B cell (primary cell): ENCODE results near the gene SH3BGRL3. TPM values are rescaled to one million over a fixed set of nuclear protein-coding genes. Genes with fewer than 3 reads are reported as not detected.
A peak's percentile ranks its signal among the peaks of the same experiment; 100 is the strongest.

Experiments used
- ATAC-seq: fragments of 200-7000 bp; cut with Tn5 transposase; one replicate; pipeline ENCODE4 v1.10.0; 2021; ENCODE audit warnings: low read depth, mild to moderate bottlenecking, moderate number of reproducible peaks, moderate library complexity
- CTCF ChIA-PET: fragments of 350-600 bp; sonication (Branson Sonifier 250); formaldehyde crosslinking; loops from one replicate; lab custom pipeline; 2021; ENCODE audit warnings: antibody characterized with exemption, inconsistent platforms; lab: Charles Lee
- POLR2A ChIA-PET: fragments of 350-600 bp; sonication (Branson Sonifier 250); formaldehyde crosslinking; loops from one replicate; lab custom pipeline; 2021; ENCODE audit warnings: antibody characterized with exemption; lab: Charles Lee
- DNase-seq: peaks from one replicate; pipeline ENCODE4 v3.0.0; 2013
- H2AFZ ChIP-seq: 2 replicates; pipeline ENCODE4 v1.6.1; 2012; ENCODE audit warnings: mild to moderate bottlenecking, low read depth, low read length; ENCODE audit not compliant: insufficient read depth, poor library complexity, severe bottlenecking
- H3K27ac ChIP-seq, 2 donors: 1 replicate in 1 of 2; 2 replicates in 1 of 2; pipeline ENCODE4 v1.5.1; 2012 to 2013; ENCODE audit warnings: low read length in 2 of 2, mild to moderate bottlenecking in 2 of 2, moderate library complexity in 1 of 2
- H3K27me3 ChIP-seq, 4 experiments: fragments of 200-600 bp in 1 of 4; sonication (generic) in 1 of 4; replicated peaks in 1 of 4; 1 replicate in 2 of 4; 2 replicates in 2 of 4; pipeline versions ENCODE4 v1.6.1 to v1.7.0; 2013 to 2016; ENCODE audit warnings: low read length in 3 of 4, mild to moderate bottlenecking in 2 of 4, mixed read lengths in 1 of 4, moderate library complexity in 1 of 4; ENCODE audit not compliant: insufficient read depth in 4 of 4, control insufficient read depth in 3 of 4; ENCODE audit errors: control extremely low read depth in 1 of 4
- H3K36me3 ChIP-seq, 2 experiments: replicated peaks in 1 of 2; 1 replicate in 1 of 2; 2 replicates in 1 of 2; pipeline versions ENCODE4 v1.6.1 to v1.7.1; 2013; ENCODE audit warnings: low read length in 1 of 2; ENCODE audit not compliant: insufficient read depth in 2 of 2, control insufficient read depth in 1 of 2; ENCODE audit errors: control extremely low read depth in 1 of 2, extremely low read depth in 1 of 2
- H3K4me1 ChIP-seq, 2 donors: fragments of 200-600 bp in 1 of 2; sonication (generic) in 1 of 2; 1 replicate in 1 of 2; 2 replicates in 1 of 2; pipeline versions ENCODE4 v1.5.1 to v1.6.1; 2013 to 2017; ENCODE audit warnings: low read length in 2 of 2; ENCODE audit not compliant: control insufficient read depth in 2 of 2, insufficient read depth in 2 of 2
- H3K4me2 ChIP-seq: replicated peaks from 2 replicates; pipeline ENCODE3; 2012; ENCODE audit warnings: mild to moderate bottlenecking, low read depth, low read length; ENCODE audit not compliant: poor library complexity, severe bottlenecking
- H3K4me3 ChIP-seq, 5 experiments: fragments of 200-600 bp in 1 of 5; sonication (generic) in 1 of 5; 1 replicate in 3 of 5; 2 replicates in 2 of 5; pipeline versions ENCODE4 v1.5.1 to v1.7.0; 2011 to 2016; ENCODE audit warnings: low read length in 4 of 5, mild to moderate bottlenecking in 4 of 5, low read depth in 2 of 5, control low read depth in 1 of 5, moderate library complexity in 1 of 5; ENCODE audit not compliant: insufficient read depth in 1 of 5; ENCODE audit errors: control extremely low read depth in 1 of 5, extremely low read depth in 1 of 5
- H3K79me2 ChIP-seq: fragments of 200-600 bp; sonication (generic); one replicate; pipeline ENCODE4 v1.6.0; 2016; ENCODE audit warnings: low read length; ENCODE audit not compliant: control insufficient read depth, insufficient read depth
- H3K9ac ChIP-seq: fragments of 200-600 bp; sonication (generic); 2 replicates; pipeline ENCODE4 v1.6.1; 2017; ENCODE audit warnings: mild to moderate bottlenecking, low read length, moderate library complexity
- H3K9me3 ChIP-seq, 3 donors: one replicate each; pipeline versions ENCODE4 v1.6.1 to v1.7.1; 2013; ENCODE audit warnings: low read length in 2 of 3; ENCODE audit not compliant: control insufficient read depth in 2 of 3, insufficient read depth in 1 of 3; ENCODE audit errors: control extremely low read depth in 1 of 3
- H4K20me1 ChIP-seq: 2 replicates; pipeline ENCODE4 v1.6.0; 2012; ENCODE audit warnings: mild to moderate bottlenecking, low read length; ENCODE audit not compliant: insufficient read depth, control insufficient read depth, poor library complexity, severe bottlenecking
- H3K27ac Mint-ChIP-seq: one replicate; pipeline ENCODE4 v1.8.0; 2021; ENCODE audit warnings: mixed read lengths
- H3K27me3 Mint-ChIP-seq: one replicate; pipeline ENCODE4 v1.8.0; 2021; ENCODE audit warnings: mixed read lengths
- H3K4me1 Mint-ChIP-seq: one replicate; pipeline ENCODE4 v1.8.0; 2021; ENCODE audit warnings: mixed read lengths
- H3K4me3 Mint-ChIP-seq: one replicate; pipeline ENCODE4 v1.8.0; 2021; ENCODE audit warnings: mixed read lengths
- H3K9me3 Mint-ChIP-seq: one replicate; pipeline ENCODE4 v1.8.0; 2022; ENCODE audit warnings: mixed read lengths; ENCODE audit not compliant: insufficient read depth
- EZH2 ChIP-seq: IDR thresholded peaks from 2 replicates; pipeline ENCODE4 v1.6.1; 2012; ENCODE audit warnings: borderline replicate concordance, low read depth, mild to moderate bottlenecking, moderate library complexity, low read length; ENCODE audit not compliant: insufficient read depth, poor library complexity, severe bottlenecking
- WGBS: methylation state at CpG from one replicate; pipeline ENCODE4 v1.1.5; 2013; ENCODE audit warnings: missing lambda C conversion rate; ENCODE audit not compliant: insufficient coverage; 5-methylcytosine and 5-hydroxymethylcytosine counted together
- intact Hi-C: fragments of 100-400 bp; cut with micrococcal nuclease; formaldehyde crosslinking; loops from one replicate; pipeline ENCODE4 v1.10.0; 2022
- polyA plus RNA-seq: library from polyadenylated mRNA; depleted of rRNA; stranded (reverse); fragments of >200 nt; gene quantifications from 2 replicates; pipeline ENCODE4 v1.2.3, GENCODE V29; 2012
- total RNA-seq, 2 donors: library from RNA; stranded (reverse); fragments of 120-200 nt in 1 of 2; gene quantifications; 1 replicate in 1 of 2; 2 replicates in 1 of 2; pipeline versions ENCODE4 v1.2.3 to v1.2.4, GENCODE V29; 2013 to 2022
- TF ChIP-seq, protein P1 (sequence below): fragments of 200-600 bp; IDR thresholded peaks from one replicate; pipeline ENCODE4 v1.8.0; 2022; ENCODE audit warnings: antibody characterized with exemption, mild to moderate bottlenecking

Gene SH3BGRL3
- total and polyA plus RNA-seq, 2 donors (not counting 1 experiment from before 2014, with no cell fraction given): 150 to 232 TPM

DNA sequence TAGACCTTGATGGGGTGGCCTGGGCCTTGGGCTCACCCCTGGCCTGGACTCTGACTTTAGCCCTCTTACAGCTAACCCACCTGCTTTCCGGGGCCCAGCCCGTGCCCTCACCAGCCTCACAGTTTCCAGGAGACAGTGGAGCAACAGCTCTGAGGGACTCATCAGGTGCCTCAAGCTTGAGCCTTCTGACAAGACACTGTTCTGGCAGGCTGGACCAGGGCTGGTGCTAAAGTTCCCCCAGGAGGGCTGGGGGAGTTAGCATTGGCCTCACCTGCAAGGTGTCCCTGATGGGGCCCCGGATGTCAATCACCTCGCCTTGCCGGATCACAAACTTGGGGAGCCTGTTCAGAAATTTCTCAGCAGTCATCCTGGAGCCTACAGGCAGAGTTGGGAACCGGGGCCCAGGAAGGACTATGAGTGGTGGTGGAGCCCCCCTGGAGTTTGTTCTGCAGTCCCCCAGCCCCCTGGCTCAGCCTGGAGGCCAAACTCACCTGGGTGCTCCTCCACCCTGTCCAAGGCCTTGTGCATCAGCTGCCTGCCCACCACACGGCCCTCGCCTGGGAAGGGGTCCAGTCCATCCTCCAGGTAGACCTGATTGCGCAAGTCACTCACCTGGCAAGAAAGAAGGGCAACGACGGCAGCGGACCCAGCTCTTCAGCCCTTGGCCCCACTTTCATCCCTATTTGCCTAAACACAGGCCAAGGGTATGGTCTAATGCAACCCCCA lies 4.1 kb downstream of the SH3BGRL3 start:
- 76% methylated on average over 12 of the region's 12 CpGs for WGBS
- Mint-ChIP-seq H3K9me3 (no peaks in the 10 kb centered on the region), H3K27me3 (no peaks in the 10 kb centered on the region), H3K4me1 (peaks cover 88% of the 10 kb centered on the region), H3K27ac (peak overlapping the region; percentile 97), H3K4me3 (peak overlapping the region; percentile 87)
- H3K4me2 ChIP-seq: peak overlapping the region; percentile 65
- H3K4me3 ChIP-seq: peak overlapping the region in 1 of 5 experiments; percentile 19
- H3K27ac ChIP-seq: peak overlapping the region; percentile 93 to 96
- H3K36me3 ChIP-seq: peaks cover 2 to 19% of the 10 kb centered on the region in 2 experiments
- H3K27me3 ChIP-seq: no peaks in the 10 kb centered on the region
- POLR2A ChIA-PET: interaction anchor here (0.5 to 21.9 kb wide), 12 partner anchors 8 to 424 kb away, joined by 3 to 1239 read pairs (median 6); partner anchors contain the start of genes CD52, CEP85, DHDDS and UBXN11
- intact Hi-C loops: loop anchor here (1.0 to 10.0 kb wide), 3 partner anchors 8 to 1891 kb away; partner anchors contain the start of genes PDIK1L and PTAFR
- peaks cover 76 to 88% of the 10 kb centered on the region in 2 donors for H3K4me1 ChIP-seq
- H3K9me3 ChIP-seq: no peaks in the 10 kb centered on the region
- H4K20me1 ChIP-seq: peaks cover 22% of the 10 kb centered on the region
- TF ChIP-seq EZH2: no peak
- TF ChIP-seq, protein P1, sequence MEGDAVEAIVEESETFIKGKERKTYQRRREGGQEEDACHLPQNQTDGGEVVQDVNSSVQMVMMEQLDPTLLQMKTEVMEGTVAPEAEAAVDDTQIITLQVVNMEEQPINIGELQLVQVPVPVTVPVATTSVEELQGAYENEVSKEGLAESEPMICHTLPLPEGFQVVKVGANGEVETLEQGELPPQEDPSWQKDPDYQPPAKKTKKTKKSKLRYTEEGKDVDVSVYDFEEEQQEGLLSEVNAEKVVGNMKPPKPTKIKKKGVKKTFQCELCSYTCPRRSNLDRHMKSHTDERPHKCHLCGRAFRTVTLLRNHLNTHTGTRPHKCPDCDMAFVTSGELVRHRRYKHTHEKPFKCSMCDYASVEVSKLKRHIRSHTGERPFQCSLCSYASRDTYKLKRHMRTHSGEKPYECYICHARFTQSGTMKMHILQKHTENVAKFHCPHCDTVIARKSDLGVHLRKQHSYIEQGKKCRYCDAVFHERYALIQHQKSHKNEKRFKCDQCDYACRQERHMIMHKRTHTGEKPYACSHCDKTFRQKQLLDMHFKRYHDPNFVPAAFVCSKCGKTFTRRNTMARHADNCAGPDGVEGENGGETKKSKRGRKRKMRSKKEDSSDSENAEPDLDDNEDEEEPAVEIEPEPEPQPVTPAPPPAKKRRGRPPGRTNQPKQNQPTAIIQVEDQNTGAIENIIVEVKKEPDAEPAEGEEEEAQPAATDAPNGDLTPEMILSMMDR: no peak
- CTCF ChIA-PET: interaction anchor here (0.6 to 26.4 kb wide), 16 partner anchors 7 to 333 kb away, joined by 3 to 1400 read pairs (median 6); partner anchors contain the start of genes CD52, CEP85, DHDDS and SH3BGRL3
- DNase-seq (no peak), ATAC-seq (no peak)
- H2AFZ ChIP-seq: peak overlapping the region; percentile 41
- peak overlapping the region; percentile 17 for H3K9ac ChIP-seq
- peaks cover 43% of the 10 kb centered on the region for H3K79me2 ChIP-seq
